HG02588 (cell line): ENCODE measurements around the gene YBX2.
"Not testable (repeated sequence)": the region's sequence is repeated elsewhere in the genome, so short reads cannot be mapped to it uniquely, and the experiment has no call there.

ENCODE experiments used
- ATAC-seq: cut with Tn5 transposase; IDR thresholded peaks from one replicate; pipeline ENCODE4 v1.9.1; 2021; ENCODE audit warnings: mild to moderate bottlenecking, moderate library complexity; ENCODE audit not compliant: unreplicated experiment

The YBX2 gene

DNA sequence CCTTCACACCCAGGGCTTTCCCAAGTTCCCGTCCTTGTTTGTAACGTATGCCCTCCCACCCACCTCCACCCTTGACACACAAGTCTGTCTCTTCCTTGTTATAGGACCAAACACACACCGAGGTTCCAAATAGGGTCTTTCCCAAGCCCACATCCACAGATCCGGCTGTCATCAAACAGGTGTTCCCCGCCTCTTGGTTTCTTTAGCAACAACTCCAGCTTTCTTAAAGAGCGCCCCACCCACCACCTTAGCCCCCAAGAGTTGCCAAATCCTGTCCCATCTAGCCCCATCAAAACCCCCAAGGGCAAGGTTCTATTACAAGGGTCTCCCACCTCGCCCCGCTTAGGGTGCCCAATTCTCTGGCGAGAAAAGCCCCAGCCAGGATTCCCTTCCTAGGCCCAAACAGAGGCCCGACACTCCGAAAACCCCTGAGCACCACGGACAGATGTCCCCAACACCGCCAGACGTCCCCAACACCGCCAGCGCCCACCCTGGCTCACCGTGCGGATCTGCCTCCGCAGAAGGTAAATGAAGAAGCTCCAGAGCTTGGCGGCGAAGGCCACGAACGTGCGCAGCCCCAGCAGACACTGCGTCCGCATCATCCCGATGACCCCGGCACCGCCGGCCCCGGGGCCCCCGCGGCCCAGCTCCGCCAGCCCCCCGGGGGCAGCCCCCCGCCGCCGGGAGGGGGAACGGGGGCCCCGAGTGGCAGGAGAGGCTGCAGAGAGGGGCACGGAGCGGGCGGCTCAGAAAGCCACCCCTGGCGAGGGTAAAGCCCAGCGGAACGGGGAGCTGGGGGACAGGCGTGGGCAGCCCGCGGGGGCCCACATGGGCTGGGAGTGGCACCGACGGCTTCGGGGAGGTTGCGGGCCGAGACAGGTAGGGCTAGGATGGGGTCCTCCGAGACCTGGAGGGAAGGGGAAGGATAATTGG lies 43.5 kb downstream of the YBX2 start:
- ATAC-seq = peak; percentile 2

DNA sequence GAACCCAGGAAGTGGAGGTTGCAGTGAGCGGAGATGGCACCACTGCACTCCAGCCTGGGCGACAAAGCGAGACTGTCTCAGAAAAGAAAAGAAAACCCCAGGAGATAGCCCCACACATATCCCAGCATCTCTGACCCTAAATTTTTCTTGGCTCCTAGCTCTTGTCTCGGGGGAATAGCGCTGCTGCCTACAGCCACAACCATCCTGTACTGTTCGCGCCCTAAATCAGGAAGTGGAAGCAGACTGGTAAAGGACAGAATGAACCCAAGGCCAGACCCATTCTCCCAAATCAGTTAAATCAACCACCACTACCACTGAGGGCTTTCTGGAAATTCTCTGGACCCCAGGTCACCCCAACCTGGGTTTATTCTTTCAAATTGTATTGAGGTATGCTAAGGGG lies 44.6 kb downstream of the YBX2 start:
- no peak for ATAC-seq

DNA sequence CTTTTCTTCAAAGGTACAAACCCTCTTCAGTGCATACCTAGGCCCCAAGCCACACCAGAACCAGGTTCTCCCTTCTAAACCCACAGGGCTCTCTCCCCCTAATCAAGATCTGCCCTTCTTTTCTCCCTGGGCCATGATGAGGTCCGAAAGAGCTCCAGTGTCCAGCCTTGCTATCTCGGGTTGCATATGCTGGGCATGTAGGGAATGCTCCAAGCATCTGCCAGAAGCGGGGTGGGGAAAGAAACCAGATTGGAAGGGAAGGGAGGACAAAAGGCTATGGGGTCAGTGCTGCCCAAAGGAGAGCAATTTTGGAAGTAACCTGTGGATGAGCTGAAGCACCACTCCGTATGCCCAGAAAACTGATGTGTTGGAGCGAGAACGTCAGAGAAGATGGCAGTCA lies 45.2 kb downstream of the YBX2 start:
- no peak for ATAC-seq

DNA sequence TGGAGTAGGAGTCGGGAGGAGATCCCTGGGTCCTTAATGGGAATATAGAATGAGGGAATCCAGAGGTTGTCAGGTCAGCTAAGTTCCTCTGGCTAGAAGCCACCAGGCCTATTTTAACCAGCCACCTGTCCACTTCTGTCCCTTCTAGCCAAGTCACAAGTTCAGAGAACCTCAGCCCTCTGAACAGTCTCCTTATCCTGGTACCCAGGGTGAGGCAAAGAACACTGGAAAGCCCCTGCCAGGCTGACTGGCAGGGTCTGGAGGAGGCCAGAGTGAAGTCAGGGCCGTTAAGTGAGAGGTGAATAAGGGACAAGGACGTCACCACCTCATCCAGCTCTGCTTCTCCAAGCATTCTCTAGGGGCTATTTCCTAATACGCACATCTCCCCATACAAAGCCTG lies 45.6 kb downstream of the YBX2 start:
- no peak for ATAC-seq

DNA sequence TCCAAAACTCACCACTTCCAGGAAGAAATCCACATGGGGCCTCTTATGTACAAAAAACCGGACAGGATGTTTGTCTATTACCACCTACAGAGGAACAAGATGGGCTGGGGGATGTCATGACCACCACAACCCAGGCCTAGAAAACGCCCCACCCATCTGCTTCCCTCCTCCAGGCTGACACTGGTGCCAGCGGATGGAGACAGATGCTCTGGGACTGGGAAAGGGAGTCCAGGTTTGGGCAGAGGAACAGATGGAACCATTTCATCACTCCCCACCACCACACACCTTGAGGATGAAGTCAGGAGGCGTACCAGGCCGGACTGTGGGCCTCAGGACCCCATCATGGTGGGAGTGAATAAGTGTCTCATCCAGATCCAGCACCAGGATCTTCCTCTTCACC lies 47.7 kb downstream of the YBX2 start:
- no peak for ATAC-seq

DNA sequence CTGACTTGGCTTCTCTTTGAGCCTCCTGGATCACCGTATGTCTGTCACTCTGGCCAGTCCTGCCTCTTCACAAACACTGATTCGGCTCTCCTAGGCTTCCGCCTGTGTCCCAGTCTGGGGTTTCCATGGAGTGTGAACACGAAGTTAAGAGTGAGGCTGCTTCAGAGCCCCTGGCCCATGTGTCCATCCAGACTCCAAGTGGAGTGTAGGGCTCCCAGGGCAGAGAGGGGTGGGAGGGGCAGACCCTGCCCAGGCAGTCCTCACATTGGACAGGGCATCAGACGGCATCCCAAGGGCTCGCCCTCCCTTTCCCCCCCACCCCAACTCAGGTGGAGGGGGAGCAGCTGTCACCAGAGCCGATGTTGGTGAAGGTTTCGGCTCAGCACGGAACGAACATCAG lies 50.6 kb downstream of the YBX2 start:
- ATAC-seq = not testable (repeated sequence)

DNA sequence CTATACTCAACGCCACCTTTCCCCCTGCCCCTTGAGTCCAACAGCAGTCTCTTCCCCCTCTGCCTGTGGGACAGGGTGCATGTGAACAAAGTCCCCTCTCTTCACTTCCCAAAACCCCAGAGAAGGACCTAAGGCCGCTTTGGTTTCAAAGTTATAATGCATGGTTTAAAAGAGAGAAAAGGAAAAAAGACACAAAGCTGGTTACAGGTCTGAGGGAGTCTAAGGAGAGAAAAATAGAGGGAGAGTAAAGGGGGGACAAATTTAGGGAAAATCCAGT lies 51.0 kb downstream of the YBX2 start:
- no peak for ATAC-seq

DNA sequence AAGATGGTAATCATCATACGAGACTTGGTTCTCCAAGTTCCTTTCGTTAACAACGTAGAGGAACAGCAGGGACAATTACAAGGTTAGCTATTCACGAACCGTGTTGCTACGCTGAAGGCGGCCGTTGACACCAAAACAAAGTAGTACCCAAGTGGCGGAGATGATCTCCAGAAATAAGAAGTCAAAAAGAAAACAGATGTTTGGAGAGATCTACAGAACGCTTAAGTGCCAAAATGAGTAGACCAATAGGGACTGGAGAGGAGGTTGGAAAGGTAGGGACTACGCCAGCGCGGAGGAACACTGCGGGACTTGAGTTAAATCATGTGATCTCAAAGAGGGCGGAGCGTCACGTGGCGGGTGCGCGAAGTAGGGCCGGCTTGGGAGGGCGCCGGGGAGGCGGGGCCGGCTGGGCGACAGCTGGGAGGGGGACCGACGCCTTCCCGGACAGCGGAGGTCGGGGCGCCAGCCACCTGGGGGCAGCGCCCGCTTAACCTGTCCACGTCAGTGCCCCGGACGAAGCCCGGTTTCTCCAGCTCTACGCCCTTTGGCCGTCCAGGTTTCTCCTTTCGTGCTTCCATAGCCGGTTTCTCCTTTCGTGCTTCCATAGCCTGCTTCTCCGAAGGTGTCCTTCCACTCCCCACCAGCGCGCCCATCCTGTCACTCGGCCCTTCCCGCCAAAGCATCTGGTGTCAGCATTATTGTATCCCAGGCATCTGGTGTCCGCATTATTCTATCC lies 51.6 kb downstream of the YBX2 start:
- peak; percentile 37 for ATAC-seq

DNA sequence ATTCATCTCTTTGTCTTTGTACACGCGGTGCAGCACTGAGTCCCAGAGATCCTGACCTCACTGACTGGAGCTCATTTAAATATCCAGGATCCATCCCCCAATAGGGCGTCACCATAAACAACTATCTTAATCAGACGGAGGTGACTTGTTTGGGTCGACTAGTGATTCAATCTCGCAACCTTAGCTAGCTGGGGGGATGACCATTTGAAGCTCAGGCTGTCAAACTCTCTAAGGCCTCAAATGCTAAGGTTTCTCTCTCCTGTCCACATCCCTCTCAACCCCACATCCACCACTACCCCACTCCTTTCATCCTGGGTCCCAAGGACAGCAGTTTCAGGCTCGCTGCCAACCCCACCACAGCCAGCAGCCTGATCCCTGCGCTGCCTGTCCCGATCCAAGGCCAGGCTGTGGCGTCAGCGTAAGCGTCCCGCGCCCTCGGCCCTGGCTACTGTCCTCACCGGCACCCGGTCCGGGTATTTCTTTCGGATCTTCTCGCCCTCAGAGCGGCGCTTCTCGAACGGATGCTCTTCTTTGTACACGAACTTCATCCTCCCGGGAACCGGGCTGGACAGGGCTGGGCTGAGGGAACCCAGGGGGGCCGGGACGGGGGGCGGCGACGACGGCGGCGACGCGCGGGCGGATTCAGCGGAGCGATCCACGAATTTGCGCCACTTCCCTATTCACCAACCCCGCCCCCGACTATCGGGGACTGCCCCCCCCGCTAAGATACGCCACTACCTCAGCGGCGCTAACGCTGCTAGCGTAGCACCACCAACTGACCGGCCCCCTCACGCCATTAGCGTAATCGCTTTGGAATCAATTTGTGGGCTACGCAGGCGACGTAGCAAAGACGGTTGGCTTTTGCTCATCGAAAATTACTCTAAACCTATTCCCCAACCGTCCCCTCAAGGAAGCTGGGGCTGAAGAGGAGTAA lies 52.4 kb downstream of the YBX2 start, which contains the start of gene GABARAP:
TSS of gene GABARAP (minus strand) at position 667 of the 934 bp plus-strand sequence. CDS start at position 548, 119 bp downstream.
- peak; percentile 33 for ATAC-seq

DNA sequence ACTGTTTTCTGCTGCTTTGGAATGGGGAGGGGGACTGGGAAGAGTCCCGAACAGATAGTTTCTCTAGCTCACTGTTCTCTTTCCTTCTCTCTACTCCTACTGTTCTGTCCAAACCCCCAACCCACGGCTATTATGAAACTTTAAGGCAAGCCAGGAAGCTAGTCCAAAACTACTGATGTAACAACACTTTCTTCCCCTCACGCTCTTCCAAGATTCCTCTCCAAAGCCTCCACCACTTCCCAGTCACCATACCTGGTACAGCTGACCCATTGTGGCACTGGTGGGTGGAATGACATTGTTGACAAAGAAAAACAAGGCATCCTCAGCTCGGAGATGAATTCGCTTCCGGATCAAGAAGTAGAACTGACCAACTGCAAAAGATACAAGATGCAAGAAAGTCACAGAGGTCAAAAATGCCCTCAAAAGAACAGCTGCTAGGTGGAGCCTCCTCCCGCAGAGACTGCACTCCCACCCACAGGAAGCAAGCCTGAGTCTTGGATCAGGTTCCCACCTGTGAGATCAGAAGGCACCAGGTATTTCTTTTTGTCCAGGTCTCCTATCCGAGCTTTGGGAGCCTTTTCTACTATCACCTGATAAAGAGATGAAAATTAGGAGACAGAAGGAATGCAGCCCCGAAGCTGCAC lies 53.2 kb downstream of the YBX2 start:
- ATAC-seq = no peak

DNA sequence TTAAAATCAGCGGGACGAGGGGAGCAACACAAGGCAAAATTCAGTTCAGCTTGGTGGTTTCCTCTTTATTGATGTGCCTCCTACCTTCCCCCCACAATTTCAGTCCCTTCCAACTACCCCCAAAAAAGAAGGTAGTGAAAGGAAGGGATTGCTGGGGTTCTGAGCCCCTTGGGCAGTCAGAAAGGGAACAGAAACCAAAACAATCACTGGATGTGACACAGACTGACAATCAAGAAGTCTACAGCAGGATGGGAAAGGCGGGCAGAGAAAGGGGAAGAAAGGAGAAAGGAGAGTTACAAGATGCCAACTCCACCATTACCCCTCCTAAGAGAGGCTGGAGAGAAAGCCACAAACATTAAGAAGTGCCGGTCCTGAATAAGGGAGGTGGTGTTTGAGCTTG lies 54.1 kb downstream of the YBX2 start:
- no peak for ATAC-seq

DNA sequence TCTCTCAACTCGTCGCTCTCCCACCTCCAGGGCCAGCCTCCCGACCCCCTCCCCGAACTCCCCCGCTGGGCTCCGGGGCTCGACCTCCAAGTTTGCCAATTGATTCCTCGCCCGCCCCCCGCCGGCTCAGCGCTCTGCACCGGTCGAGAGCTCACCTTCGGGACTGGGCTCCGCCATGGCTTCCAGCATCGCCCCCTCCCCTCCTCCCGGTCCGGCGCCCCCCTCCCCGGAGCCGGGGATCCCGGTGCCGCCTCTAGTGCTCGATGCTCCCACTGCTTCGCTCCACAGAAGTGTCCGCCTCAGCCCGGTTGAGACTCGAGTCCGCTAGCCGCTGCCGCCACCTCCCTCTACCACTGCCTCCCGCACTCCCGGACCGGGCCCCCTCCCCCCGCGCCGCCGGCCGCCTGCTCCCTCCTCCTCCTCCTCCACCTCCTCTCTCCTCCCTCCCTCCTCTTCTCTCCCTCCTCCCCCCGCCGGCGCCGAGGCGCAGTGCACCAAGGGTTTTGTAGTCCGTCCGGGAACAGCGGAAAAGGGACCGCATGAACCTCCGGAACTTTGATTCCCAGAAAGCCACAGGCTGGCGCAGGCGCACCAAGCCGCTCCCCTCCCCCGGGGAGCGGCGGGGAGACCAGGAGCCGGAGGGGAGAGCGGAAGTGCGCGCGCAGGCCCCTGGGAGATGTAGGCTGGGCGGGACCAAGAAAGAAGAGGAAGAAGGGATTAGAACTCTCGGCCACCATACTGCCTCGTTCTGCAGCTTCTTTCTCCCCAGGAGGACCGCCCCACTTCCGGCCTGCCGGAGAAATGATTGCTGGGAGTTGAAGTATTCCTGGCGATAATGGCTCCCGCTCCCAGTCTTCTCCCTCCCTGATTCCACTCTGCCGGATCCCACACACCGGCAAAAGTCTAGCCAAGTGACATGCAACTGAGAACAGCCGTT lies 55.1 kb downstream of the YBX2 start, which contains the start of gene PHF23:
TSS of gene PHF23 (minus strand) at position 367 of the 937 bp plus-strand sequence. CDS start at position 189, 178 bp downstream.
- ATAC-seq = peak; percentile 42

DNA sequence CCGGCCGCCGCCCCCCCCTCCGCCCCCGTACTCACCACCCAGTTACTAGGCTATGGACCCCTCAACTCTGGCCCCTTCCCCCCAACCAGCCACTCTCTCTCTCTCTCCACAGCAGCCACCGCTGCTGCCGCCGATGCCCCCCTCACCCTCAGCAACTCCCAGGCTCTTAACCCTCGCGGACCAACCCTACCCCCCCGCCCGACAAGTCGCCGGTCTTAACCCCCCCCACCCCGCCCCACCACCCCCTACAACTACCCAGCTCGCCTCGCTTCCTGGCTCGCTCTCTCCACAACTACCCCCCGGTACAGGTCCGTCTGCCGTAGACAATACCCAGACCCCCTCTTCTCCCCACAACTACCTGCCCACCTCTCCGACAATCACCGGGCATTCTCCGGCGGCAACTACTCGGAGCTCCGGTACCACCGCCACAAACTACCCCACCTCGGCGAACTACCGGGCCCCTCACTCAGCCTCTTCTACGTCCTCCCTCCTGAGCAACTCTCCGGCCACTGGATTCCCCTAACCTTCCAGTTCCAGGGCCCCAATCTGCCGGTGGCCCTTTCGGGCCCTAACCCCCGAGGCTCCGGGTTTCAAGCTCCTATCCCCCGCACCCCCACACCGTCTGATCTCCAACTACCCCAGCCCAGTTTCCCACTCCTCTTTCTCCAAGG lies 55.9 kb downstream of the YBX2 start:
- no peak for ATAC-seq
